CD4-positive, alpha-beta T cell treated with Interferon alpha-2 for 1 hour (primary cell): ENCODE data around the gene CMIP.
"Not testable (repeated sequence)": the region's sequence is repeated elsewhere in the genome, so short reads cannot be mapped to it uniquely, and the experiment has no call there.

Source experiments
- DNase-seq, 2 donors: peaks; one replicate each; pipeline ENCODE4 v3.0.0-alpha.2; 2020 to 2022

Gene CMIP

GRCh38 chr16:81734632-81735434 is 290.2 kb downstream of the CMIP start:
- no peak for DNase-seq

- peak; percentile 87 to 89 for DNase-seq
Measured at GRCh38 chr16:81737885-81738536, 293.4 kb downstream of the CMIP start.

DNA sequence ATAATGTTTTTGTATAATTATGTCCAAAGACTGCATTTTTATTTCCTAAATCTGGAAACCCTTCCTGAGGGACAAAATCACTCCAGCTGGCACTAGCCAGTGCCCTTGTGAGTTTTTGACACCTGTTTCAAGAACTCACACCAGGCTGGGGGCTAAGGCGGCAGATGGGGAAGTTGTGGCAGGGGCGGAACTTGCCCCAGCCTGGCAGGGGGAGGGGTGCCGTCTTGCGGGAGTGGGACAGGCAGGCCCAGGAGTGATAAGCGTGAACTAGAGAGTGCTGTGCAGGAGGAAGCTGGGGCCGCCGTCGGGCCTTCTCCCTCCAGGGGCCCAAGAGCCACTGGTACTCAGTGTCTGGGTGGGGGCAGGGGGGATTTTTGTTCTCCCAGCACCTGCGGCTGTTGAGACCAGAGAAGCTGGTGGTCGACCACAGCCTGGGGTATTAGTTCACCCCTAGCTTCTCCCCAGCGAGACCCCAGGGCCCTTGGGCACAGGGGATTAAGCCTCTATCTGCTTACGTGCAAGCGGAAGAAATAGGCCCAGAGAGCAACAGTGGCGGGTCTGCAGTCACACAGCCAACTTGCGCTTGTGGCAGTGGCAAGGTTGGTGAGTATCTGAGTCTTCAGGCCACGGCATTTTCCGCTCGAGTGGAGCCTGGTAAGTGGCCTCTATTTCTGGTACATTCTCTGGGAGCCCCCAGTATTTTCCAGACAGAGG is 294.3 kb downstream of the CMIP start:
- DNase-seq = peak in 1 of 2 donors; percentile 74

DNA sequence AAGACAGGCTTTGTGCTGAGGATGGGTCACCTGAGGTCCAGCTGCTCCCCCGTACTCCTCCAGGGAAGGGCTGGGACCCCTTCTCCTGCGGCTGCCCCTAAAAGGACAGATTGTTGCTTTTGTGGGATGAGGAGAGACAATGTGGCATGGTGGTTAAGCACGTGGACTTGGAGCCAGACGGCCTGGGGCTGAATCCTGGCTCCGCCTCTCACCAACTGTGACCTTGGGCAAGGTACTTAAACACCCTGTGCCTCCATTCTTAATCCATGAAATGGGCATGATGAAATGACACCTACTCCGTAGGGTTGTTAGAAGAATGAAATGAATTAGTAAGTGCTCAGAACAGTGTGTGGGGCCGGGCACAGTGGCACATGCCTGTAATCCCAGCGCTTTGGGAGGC is 294.9 kb downstream of the CMIP start:
- DNase-seq = no peak

DNA sequence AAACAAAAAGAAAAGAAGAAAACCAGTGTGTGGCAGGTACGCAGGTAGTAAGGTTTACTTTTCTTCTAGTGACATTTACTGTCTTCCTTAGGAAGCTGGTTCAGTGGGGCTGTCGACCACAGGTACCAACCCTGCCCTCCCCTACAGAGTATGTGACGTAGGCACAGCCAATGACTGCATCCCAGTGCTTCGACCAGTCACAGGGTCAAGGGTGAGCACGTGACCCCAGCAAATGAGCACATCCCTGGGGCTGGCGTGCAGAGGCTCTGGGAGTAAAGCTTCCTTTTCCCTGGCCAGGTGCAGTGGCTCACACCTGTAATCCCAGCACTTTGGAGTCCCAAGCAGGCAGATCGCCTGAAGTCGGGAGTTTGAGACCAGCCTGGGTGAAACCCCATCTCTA is 295.6 kb downstream of the CMIP start:
- peak in 1 of 2 donors; percentile 24 for DNase-seq

GRCh38 chr16:81741430-81741770 is 296.8 kb downstream of the CMIP start:
- DNase-seq = not testable (repeated sequence)

DNA sequence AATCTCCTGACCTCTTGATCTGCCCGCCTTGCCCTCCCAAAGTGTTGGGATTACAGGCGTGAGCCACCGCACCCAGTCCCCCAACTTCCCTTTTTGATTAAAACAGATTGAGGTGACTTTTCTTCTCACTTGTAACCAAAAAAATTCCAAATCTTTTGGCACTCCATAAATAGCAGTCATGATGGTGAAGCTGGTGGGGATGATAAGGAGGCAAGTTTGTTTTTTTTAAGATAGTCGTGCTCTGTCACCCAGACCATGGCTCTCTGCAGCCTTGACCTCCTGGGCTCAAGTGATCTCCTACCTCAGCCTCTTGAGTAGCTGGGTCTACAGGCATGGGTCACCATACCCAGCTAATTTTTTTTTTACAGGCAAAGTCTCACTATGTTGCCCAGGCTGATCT is 299.8 kb downstream of the CMIP start:
- DNase-seq = no peak

DNA sequence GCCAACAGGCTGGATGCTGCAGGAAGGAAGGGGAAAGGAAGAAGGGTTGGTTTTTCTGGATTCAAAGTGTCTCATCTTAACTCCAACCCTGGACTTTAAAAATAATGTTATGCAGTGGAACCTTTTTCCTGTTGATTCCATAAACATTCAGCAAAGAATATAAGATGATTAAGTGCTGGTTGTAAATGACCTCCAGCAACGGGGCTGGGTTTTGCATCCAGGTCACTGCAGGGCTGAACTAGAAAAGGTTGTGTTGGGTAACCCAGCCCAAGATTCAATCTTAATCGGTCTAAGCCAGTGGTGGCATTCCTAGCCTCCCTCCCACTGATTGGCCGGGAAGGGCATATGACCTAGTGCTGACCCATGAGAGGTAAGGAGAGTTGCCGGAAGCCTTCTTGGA is 300.3 kb downstream of the CMIP start:
- no peak for DNase-seq

- peak; percentile 69 to 84 for DNase-seq
Measured at GRCh38 chr16:81745704-81746558, 301.3 kb downstream of the CMIP start.

DNA sequence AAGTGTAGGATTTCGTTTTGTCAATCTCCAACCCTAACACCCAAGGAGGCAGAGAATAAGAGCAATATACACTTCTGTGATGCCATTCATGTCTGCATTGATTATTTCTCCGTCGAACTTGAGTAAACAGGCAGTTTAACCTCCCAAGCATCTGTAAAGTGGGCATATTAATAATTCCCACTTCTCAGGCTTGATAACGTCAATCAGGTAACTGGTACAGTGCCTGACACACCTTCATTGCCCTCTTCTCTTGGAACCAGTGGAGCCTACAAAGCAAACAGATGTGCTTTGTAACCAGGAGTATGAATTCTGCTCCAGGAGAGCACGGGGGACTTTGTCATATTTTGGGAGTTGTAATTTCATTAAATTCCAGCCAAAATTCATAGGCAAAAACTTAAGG is 302.0 kb downstream of the CMIP start:
- DNase-seq = no peak

DNA sequence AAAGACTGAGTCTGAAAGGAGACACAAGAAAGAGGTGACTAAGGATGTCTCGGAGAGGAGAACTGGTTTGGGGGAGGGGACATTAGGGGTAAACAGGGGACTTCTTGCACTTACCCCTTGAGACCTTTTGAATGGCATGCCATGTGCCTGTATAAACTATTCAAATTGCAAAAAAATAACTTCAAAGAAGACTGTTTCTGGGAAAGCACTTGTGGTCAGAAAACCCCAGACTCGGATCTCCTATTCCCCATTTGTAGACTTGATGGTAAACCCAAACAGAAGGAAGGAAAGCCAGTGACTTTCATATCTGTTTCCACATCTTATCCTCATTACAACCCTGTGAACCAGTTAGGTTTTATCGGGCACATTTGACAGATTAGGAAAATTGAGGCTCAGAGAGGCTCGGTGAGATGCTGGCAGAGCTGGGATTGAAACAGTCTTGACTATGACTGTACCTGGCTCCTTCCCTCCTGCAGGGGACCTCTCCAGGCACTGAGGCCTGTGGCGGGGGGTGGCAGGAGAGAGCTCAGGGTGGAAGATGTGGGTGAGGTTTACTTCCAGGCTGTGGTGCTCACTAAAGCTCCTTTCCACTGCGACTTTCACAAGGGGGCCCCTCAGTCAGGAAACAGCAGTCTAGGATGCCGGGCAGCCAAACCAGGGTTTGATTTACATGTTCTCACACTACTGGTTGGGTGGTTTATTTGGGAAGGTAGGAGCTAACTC is 304.0 kb downstream of the CMIP start:
- no peak for DNase-seq

DNA sequence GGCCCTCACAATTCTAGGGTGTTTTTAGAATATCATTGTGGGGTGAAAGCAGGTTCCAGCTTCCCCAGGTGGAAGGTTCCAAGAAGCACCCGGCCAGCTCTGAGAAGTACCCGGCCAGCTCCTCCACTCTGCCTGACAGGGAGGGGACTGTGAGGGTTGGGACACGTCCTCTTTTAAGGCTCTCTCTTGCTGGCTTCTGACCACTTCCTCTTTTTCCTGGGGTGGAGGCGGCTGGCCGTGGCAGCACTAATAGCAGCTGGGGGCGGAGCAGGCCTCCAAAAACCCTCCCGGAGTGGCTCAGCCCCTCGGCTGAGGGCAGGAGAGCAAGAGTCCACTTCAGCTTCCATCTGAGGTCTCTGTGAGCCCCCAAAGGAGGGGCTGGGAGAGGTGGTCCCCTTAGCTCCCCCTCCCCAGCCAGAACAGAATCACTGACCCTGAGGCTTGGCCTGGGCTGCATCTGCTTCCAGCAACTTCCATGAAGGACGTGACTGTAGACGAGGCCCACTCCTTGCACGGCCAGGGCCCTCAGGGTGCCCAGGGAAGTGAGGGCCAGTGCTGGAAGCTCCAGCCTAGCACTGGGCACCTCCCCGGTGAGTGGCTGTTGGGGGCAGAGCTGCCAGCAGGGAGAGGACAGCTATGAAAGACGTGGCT is 307.7 kb downstream of the CMIP start:
- peak; percentile 19 to 75 for DNase-seq

DNA sequence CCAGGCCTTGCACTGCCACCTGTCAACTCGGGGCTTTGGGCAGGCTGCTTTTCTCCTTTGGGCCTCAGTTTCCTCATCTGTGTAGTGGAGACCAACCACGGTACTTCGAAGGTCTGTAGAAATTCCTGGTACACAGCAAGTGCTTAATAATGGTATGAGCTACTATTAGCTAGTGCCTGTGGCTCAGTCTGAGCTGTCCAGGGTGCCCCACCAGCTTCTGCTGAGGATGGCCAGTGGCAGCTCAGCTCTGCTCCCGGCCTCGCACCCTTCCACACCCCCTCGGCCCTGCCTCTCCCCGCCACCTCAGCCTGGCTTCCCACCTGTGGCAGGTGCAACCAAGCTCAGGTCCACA is 308.2 kb downstream of the CMIP start:
- no peak for DNase-seq

DNA sequence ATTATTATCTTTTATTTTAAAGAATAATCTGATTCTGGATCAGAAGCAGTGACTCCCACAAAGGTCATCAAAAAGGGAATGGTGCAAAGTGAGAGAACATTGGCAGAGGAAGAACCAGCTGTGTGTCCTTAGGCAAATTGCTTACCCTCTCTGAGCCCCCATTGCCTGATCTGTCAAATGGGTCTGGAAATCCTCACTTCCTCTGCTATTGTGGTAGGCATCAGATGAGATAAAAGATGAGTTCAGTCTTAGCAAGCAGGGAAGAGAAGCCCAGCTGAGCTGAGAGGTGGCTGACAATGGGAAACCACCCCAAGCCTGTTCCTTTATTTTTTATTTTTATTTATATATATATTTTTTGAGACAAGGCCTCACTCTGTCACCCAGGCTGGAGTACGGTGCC is 310.2 kb downstream of the CMIP start:
- DNase-seq = no peak

DNA sequence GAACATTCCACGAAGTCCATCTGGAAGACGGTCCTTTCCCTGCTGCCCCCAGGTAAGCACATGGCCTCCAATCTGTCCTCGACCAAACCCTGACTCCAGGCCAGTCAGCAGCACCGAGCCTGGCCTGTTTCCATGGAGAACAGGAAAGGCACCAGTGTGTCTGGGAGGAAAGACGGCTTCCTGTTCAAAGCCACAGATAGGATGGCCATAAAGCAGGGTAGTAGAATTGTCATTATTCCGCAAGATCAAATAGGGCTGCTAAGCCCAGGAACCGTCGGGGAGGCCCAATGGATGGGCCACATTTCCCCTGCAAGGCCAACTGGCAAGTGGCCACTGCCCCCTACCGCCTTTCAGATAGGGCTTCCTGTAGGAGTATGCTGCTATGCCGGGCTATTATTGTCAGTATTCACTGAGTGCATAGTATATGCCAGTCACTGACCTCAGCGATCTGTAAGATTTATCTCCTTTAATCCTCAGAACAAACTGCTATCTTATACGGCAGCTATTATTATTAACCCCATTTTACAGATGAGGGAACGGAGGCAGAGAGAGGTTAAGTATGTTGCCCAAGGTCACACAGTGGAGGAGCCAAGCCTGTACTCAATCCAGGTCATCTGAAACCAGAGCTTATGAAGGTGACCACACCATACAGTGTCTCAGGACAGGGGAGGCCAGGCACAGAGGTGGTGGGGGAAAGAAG is 311.5 kb downstream of the CMIP start:
- no peak for DNase-seq

DNA sequence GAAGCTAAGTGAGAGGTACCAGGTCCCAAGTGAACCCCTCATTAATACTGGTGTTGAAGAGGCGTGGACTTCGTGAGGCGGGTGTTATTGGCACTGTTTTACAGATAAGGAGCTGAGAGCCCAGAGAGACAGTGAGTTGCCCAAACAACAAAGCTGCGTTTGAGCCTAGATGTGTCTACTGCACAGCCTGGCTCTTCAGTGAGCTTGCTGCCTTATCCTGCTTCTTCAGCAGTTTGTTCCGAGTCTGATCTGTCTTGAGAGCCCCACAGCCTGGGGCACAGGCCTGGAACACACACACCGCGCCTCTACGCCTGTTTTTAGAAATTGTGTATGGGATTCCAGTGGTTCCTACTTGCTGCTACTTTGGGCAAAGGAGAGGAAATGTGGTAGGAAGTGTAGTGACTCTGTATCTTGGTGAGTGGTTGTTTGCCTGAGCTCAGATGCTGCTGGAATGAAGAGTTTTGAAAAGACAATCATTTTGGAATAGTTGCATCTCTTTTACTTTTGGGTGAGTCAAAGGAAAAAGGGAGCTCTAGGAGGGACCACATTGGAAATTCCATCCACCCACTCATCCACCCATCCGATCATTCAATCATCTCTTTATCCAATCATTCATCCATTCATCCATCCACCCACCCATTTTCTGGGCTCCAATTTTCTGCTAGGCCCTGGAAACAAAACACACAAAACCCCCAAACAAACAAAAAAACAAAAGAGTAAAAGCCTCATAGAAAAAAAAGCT is 312.2 kb downstream of the CMIP start:
- DNase-seq = no peak

- DNase-seq = no peak
Measured at GRCh38 chr16:81758376-81758775, 313.8 kb downstream of the CMIP start.
